Esophagus (tissue), 2 donors: ENCODE results near the gene VANGL1. TPM values are rescaled to one million over a fixed set of nuclear protein-coding genes. Genes with fewer than 3 reads are reported as not detected.

Source experiments
- H3K27ac ChIP-seq, 2 donors: one replicate each; pipeline ENCODE4 v1.5.1; 2013; ENCODE audit warnings: low read depth in 2 of 2, mild to moderate bottlenecking in 2 of 2, inconsistent platforms in 1 of 2, low read length in 1 of 2, moderate library complexity in 1 of 2
- H3K27me3 ChIP-seq, 2 donors: one replicate each; pipeline ENCODE4 v1.6.1; 2013; ENCODE audit warnings: low read length in 2 of 2, control low read depth in 1 of 2, mild to moderate bottlenecking in 1 of 2; ENCODE audit not compliant: insufficient read depth in 2 of 2, control insufficient read depth in 1 of 2
- H3K36me3 ChIP-seq, 2 donors: one replicate each; pipeline ENCODE4 v1.6.1; 2013; ENCODE audit warnings: low read length in 1 of 2; ENCODE audit not compliant: control insufficient read depth in 2 of 2, insufficient read depth in 2 of 2
- H3K4me1 ChIP-seq, 2 donors: one replicate each; pipeline ENCODE4 v1.6.1; 2013; ENCODE audit warnings: low read length in 1 of 2; ENCODE audit not compliant: control insufficient read depth in 2 of 2, insufficient read depth in 2 of 2
- H3K4me3 ChIP-seq, 2 donors: one replicate each; pipeline ENCODE4 v1.5.1; 2013; ENCODE audit warnings: low read length in 2 of 2, mild to moderate bottlenecking in 2 of 2, low read depth in 1 of 2, moderate library complexity in 1 of 2
- H3K9me3 ChIP-seq, 2 donors: one replicate each; pipeline ENCODE4 v1.6.1; 2013; ENCODE audit warnings: mild to moderate bottlenecking in 2 of 2, low read depth in 1 of 2, low read length in 1 of 2, moderate library complexity in 1 of 2; ENCODE audit not compliant: control insufficient read depth in 2 of 2, insufficient read depth in 1 of 2
- WGBS, 2 donors: extraction: QIAGEN DNeasy Blood & Tissue Kit; methylation state at CpG; one replicate each; pipeline ENCODE4 v1.1.7; 2013; 5-methylcytosine and 5-hydroxymethylcytosine counted together
- polyA plus RNA-seq, 2 donors: library from polyadenylated mRNA; stranded (reverse); fragments of 200-250 nt; gene quantifications; one replicate each; pipeline ENCODE4 v1.2.3, GENCODE V29; 2013
- donor health status: healthy with polysubstance abuse.
- donor health status: Bipolar disorder and iron deficiency.

The VANGL1 gene
- polyA plus RNA-seq, 2 donors = 3.4 to 4.1 TPM

GRCh38 chr1:115660151-115660550 is 18.4 kb downstream of the VANGL1 start:
- Histone ChIP-seq H3K27ac (no peak overlapping the region), H3K36me3 (peaks cover 6 to 11% of the 10 kb centered on the region in 2 donors), H3K27me3 (no peaks in the 10 kb centered on the region), H3K4me3 (no peak overlapping the region), H3K9me3 (no peaks in the 10 kb centered on the region), H3K4me1 (peaks cover 1 to 10% of the 10 kb centered on the region in 2 donors)
- WGBS, 2 donors = 94 to 98% methylated on average over 5 of the region's 5 CpGs

GRCh38 chr1:115661157-115661556 is 19.4 kb downstream of the VANGL1 start:
- Histone ChIP-seq H3K27me3 (no peaks in the 10 kb centered on the region), H3K4me3 (no peak overlapping the region), H3K9me3 (no peaks in the 10 kb centered on the region), H3K36me3 (peaks cover 6 to 11% of the 10 kb centered on the region in 2 donors), H3K27ac (no peak overlapping the region), H3K4me1 (peaks cover 2 to 7% of the 10 kb centered on the region in 2 donors)
- WGBS, 2 donors = 90 to 96% methylated on average over 1 of the region's 1 CpG

- H3K4me3 ChIP-seq = no peak overlapping the region
- H3K36me3 ChIP-seq = peaks cover 3 to 14% of the 10 kb centered on the region in 2 donors
- 65 to 68% methylated on average over 7 of the region's 7 CpGs for WGBS, 2 donors
- H3K9me3 ChIP-seq = peaks cover 0 to 2% of the 10 kb centered on the region in 2 donors
- no peak overlapping the region for H3K27ac ChIP-seq
- no peaks in the 10 kb centered on the region for H3K27me3 ChIP-seq
- H3K4me1 ChIP-seq = peaks cover 4 to 15% of the 10 kb centered on the region in 2 donors
Measured at GRCh38 chr1:115665319-115666096, 23.7 kb downstream of the VANGL1 start.

- H3K27ac ChIP-seq = no peak overlapping the region
- H3K4me1 ChIP-seq = peaks cover 4 to 20% of the 10 kb centered on the region in 2 donors
- no peak overlapping the region for H3K4me3 ChIP-seq
- WGBS, 2 donors = 85 to 87% methylated on average over 6 of the region's 6 CpGs
- H3K36me3 ChIP-seq = peaks cover 3 to 14% of the 10 kb centered on the region in 2 donors
- H3K9me3 ChIP-seq = peaks cover 0 to 2% of the 10 kb centered on the region in 2 donors
- H3K27me3 ChIP-seq = no peaks in the 10 kb centered on the region
Measured at GRCh38 chr1:115666206-115666605, 24.4 kb downstream of the VANGL1 start.

DNA sequence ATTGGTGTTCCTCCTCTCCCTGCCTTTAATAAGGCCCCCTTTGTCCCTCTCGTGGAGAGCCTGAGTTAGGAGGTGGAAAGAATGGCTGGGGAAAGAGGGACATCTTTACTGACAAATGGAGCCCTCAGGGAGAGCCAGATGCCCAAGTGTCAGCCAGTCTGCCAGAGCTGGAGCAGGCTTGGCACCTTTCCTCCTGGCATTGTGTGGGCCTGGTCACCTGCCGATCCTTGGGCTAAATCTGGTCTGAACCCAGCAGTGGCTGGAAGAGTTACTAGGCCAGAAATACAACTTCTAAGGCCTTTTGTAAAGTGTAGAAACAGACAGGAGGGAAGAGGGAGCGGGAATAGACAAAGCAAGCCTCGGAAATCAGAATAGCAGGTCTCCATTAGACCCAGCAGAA is 24.9 kb downstream of the VANGL1 start:
- WGBS, 2 donors = 46 to 69% methylated on average over 4 of the region's 4 CpGs
- peaks cover 0 to 2% of the 10 kb centered on the region in 2 donors for H3K9me3 ChIP-seq
- no peaks in the 10 kb centered on the region for H3K27me3 ChIP-seq
- H3K4me1 ChIP-seq = peaks cover 4 to 24% of the 10 kb centered on the region in 2 donors
- H3K4me3 ChIP-seq = no peak overlapping the region
- peaks cover 3 to 14% of the 10 kb centered on the region in 2 donors for H3K36me3 ChIP-seq
- peak overlapping the region in 1 of 2 donors; percentile 24 for H3K27ac ChIP-seq

- Histone ChIP-seq H3K36me3 (peaks cover 3 to 12% of the 10 kb centered on the region in 2 donors), H3K4me1 (peaks cover 4 to 26% of the 10 kb centered on the region in 2 donors), H3K9me3 (peaks cover 0 to 2% of the 10 kb centered on the region in 2 donors), H3K4me3 (no peak overlapping the region), H3K27ac (no peak overlapping the region), H3K27me3 (no peaks in the 10 kb centered on the region)
- 74 to 84% methylated on average over 1 of the region's 1 CpG for WGBS, 2 donors
Measured at GRCh38 chr1:115668579-115668978, 26.8 kb downstream of the VANGL1 start.

- Histone ChIP-seq H3K36me3 (peaks cover 3 to 6% of the 10 kb centered on the region in 2 donors), H3K4me1 (peaks cover 4 to 26% of the 10 kb centered on the region in 2 donors), H3K4me3 (no peak overlapping the region), H3K9me3 (peaks cover 0 to 2% of the 10 kb centered on the region in 2 donors), H3K27ac (no peak overlapping the region), H3K27me3 (no peaks in the 10 kb centered on the region)
- WGBS, 2 donors = 89 to 91% methylated on average over 5 of the region's 5 CpGs
Measured at GRCh38 chr1:115669002-115669673, 27.4 kb downstream of the VANGL1 start.

GRCh38 chr1:115669886-115670285 is 28.1 kb downstream of the VANGL1 start:
- no peaks in the 10 kb centered on the region for H3K27me3 ChIP-seq
- no peak overlapping the region for H3K4me3 ChIP-seq
- 70 to 86% methylated on average over 1 of the region's 1 CpG for WGBS, 2 donors
- H3K36me3 ChIP-seq = peaks cover 3 to 5% of the 10 kb centered on the region in 2 donors
- H3K4me1 ChIP-seq = peaks cover 4 to 26% of the 10 kb centered on the region in 2 donors
- H3K9me3 ChIP-seq = peaks cover 0 to 2% of the 10 kb centered on the region in 2 donors
- H3K27ac ChIP-seq = no peak overlapping the region

DNA sequence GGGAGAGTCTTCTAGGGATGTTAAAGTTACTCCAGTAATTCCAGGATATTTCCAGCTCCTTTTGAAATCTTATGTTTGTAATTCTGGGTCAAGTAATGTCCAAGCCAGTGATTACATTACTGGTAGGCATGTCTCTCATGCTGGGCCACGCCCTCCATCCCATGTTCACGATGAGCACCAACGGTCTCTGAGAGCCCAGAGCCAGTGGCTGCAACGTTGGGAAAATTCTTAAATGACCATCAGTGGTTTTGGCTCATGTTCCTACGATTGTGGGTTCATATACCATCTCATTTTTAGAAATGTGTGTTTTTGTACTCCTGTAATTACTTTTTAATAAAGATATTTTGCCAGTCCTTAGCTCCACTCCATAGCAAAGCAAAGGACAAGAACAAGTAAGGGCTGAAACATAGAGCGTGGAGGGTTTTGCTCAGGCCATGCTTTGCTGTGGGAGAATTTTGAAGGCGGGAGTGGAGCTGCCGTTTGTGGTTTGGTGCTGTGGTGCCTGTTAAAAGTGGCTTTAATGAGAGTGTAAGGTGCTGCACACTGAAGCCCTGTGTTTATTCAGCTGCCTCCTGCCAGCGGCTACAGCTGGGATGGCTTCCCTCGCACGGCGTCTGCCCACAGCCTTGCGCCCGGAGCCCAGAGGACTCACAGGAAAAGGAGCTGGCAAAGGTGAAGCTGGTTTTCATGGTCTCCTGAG is 28.9 kb downstream of the VANGL1 start:
- Histone ChIP-seq H3K36me3 (peaks cover 3 to 5% of the 10 kb centered on the region in 2 donors), H3K9me3 (peaks cover 0 to 2% of the 10 kb centered on the region in 2 donors), H3K4me1 (peaks cover 2 to 20% of the 10 kb centered on the region in 2 donors), H3K27ac (peak overlapping the region; percentile 39 to 80), H3K27me3 (no peaks in the 10 kb centered on the region), H3K4me3 (no peak overlapping the region)
- 45 to 48% methylated on average over 14 of the region's 14 CpGs for WGBS, 2 donors
